Lung (tissue), 12 donors: ENCODE data around the gene NRDC. TPM values are rescaled to one million over a fixed set of nuclear protein-coding genes. Genes with fewer than 3 reads are reported as not detected.

Source experiments
- ATAC-seq: fragments of 200-7000 bp; cut with Tn5 transposase; one replicate; pipeline ENCODE4 v1.9.1; 2020; ENCODE audit warnings: moderate number of reproducible peaks; ENCODE audit not compliant: insufficient read depth, low FRiP score
- DNase-seq, 3 donors: peaks; one replicate each; pipeline ENCODE4 v3.0.0-alpha.2; 2013 to 2017
- H3K27ac ChIP-seq, 2 donors: one replicate each; pipeline ENCODE4 v1.5.1; 2013; ENCODE audit warnings: mild to moderate bottlenecking in 2 of 2, moderate library complexity in 2 of 2, control low read depth in 1 of 2, inconsistent platforms in 1 of 2, low read depth in 1 of 2, low read length in 1 of 2
- H3K27me3 ChIP-seq, 3 donors: one replicate each; pipeline ENCODE4 v1.5.1; 2013; ENCODE audit warnings: low read length in 2 of 3; ENCODE audit not compliant: control insufficient read depth in 3 of 3, insufficient read depth in 3 of 3
- H3K36me3 ChIP-seq, 4 donors: one replicate each; pipeline ENCODE4 v1.5.1; 2013; ENCODE audit warnings: low read length in 4 of 4, mild to moderate bottlenecking in 1 of 4, moderate library complexity in 1 of 4; ENCODE audit not compliant: control insufficient read depth in 4 of 4, insufficient read depth in 4 of 4
- H3K4me1 ChIP-seq, 5 donors: one replicate each; pipeline ENCODE4 v1.5.1; 2013; ENCODE audit warnings: low read length in 5 of 5, mild to moderate bottlenecking in 2 of 5, moderate library complexity in 1 of 5; ENCODE audit not compliant: control insufficient read depth in 5 of 5, insufficient read depth in 5 of 5
- H3K4me3 ChIP-seq: one replicate; pipeline ENCODE4 v1.5.1; 2013; ENCODE audit warnings: mild to moderate bottlenecking, control low read depth, moderate library complexity
- H3K9ac ChIP-seq, 2 donors: one replicate each; pipeline ENCODE4 v1.5.1; 2013; ENCODE audit warnings: low read length in 2 of 2, control low read depth in 1 of 2; ENCODE audit not compliant: insufficient read depth in 1 of 2
- H3K9me3 ChIP-seq, 4 donors: one replicate each; pipeline ENCODE4 v1.5.1; 2013; ENCODE audit warnings: low read length in 3 of 4, mild to moderate bottlenecking in 1 of 4, moderate library complexity in 1 of 4; ENCODE audit not compliant: control insufficient read depth in 4 of 4, insufficient read depth in 3 of 4
- CTCF ChIP-seq: IDR thresholded peaks from 2 replicates; pipeline ENCODE4 v1.5.1; 2012; ENCODE audit warnings: mild to moderate bottlenecking; ENCODE audit errors: control extremely low read depth, extremely low read depth
- WGBS, 2 donors: extraction: QIAGEN DNeasy Blood & Tissue Kit; methylation state at CpG; one replicate each; pipeline ENCODE4 v1.1.7; 2013; 5-methylcytosine and 5-hydroxymethylcytosine counted together
- polyA plus RNA-seq, 2 donors: library from polyadenylated mRNA; stranded (reverse); fragments of 200-250 nt; gene quantifications; one replicate each; pipeline ENCODE4 v1.2.1, GENCODE V29; 2013
- total RNA-seq, 2 donors: library from RNA; depleted of rRNA in 1 of 2; stranded (reverse); fragments of >200 nt in 1 of 2; gene quantifications; one replicate each; pipeline ENCODE4 v1.2.1, GENCODE V29; 2014 to 2021
- donor health status: control.
- donor health status: control.
- donor health status: Bipolar disorder and iron deficiency.
- donor health status: healthy.
- donor health status: DM: yes; HTN: yes; CAD: no.

NRDC gene
- total and polyA plus RNA-seq, 4 donors = 96.2 to 128 (median 105) TPM

- Histone ChIP-seq H3K9me3 (no peaks in the 10 kb centered on the region), H3K4me3 (no peak overlapping the region), H3K27me3 (no peaks in the 10 kb centered on the region), H3K4me1 (peaks cover 0 to 6% (median 0%) of the 10 kb centered on the region in 5 donors), H3K27ac (no peak overlapping the region), H3K36me3 (peaks cover 2 to 14% (median 8%) of the 10 kb centered on the region in 4 donors), H3K9ac (no peak overlapping the region)
- DNase-seq (no peak), ATAC-seq (no peak)
- WGBS, 2 donors = 96 to 98% methylated on average over 7 of the region's 7 CpGs
- no peak for TF ChIP-seq CTCF
Measured at GRCh38 chr1:51755437-51755836, 123.1 kb downstream of the NRDC start.

- no peak overlapping the region for H3K4me3 ChIP-seq
- peaks cover 0 to 6% (median 0%) of the 10 kb centered on the region in 5 donors for H3K4me1 ChIP-seq
- no peak for TF ChIP-seq CTCF
- H3K9me3 ChIP-seq = no peaks in the 10 kb centered on the region
- H3K9ac ChIP-seq = no peak overlapping the region
- ATAC-seq (no peak), DNase-seq (no peak)
- H3K27ac ChIP-seq = no peak overlapping the region
- 97% methylated on average over 3 of the region's 3 CpGs for WGBS, 2 donors
- H3K27me3 ChIP-seq = no peaks in the 10 kb centered on the region
- H3K36me3 ChIP-seq = peaks cover 2 to 14% (median 8%) of the 10 kb centered on the region in 4 donors
Measured at GRCh38 chr1:51754666-51755065, 123.9 kb downstream of the NRDC start.

- no peaks in the 10 kb centered on the region for H3K27me3 ChIP-seq
- no peak overlapping the region for H3K27ac ChIP-seq
- TF ChIP-seq CTCF = no peak
- H3K36me3 ChIP-seq = peaks cover 2 to 17% (median 11%) of the 10 kb centered on the region in 4 donors
- no peak for DNase-seq
- ATAC-seq = no peak
- no peak overlapping the region for H3K9ac ChIP-seq
- H3K4me3 ChIP-seq = no peak overlapping the region
- peaks cover 0 to 6% (median 0%) of the 10 kb centered on the region in 5 donors for H3K4me1 ChIP-seq
- H3K9me3 ChIP-seq = no peaks in the 10 kb centered on the region
Measured at GRCh38 chr1:51753969-51754368, 124.6 kb downstream of the NRDC start.
